ENCODE results near the gene DOCK1. TPM values are rescaled to one million over a fixed set of nuclear protein-coding genes. Genes with fewer than 3 reads are reported as not detected.

Gene DOCK1
- total RNA-seq, 1 donor from 2014 or later: 72.6 TPM

GRCh38 chr10:127351542-127351941 is 446.3 kb downstream of the DOCK1 start:
- Histone ChIP-seq H3K9ac (no peak overlapping the region), H3K4me1 (peaks cover 15% of the 10 kb centered on the region), H3K36me3 (no peaks in the 10 kb centered on the region), H3K4me3 (no peak overlapping the region), H3K9me3 (ENCODE audit: low read depth) (no peaks in the 10 kb centered on the region), H3F3A (ENCODE audit: low read depth) (peaks cover 8% of the 10 kb centered on the region), H4K20me1 (ENCODE audit: low read depth) (no peaks in the 10 kb centered on the region), H3K4me2 (no peak overlapping the region), H3K27ac (no peak overlapping the region), H3K79me2 (ENCODE audit: low read depth) (no peaks in the 10 kb centered on the region), H3K27me3 (no peaks in the 10 kb centered on the region), H2AFZ (replicated peaks) (no peak overlapping the region)
- H3K36me3 Mint-ChIP-seq: no peaks in the 10 kb centered on the region
- H3K4me3 Mint-ChIP-seq: no peak overlapping the region
- H3K9me3 Mint-ChIP-seq: no peaks in the 10 kb centered on the region
- no peaks in the 10 kb centered on the region for H3K27me3 Mint-ChIP-seq (ENCODE audit: insufficient read depth, low read depth)
- H3K4me1 Mint-ChIP-seq: peaks cover 10% of the 10 kb centered on the region
- no peak for TF ChIP-seq EZH2phosphoT487 (IDR thresholded peaks at IDR 0.05)
- TF ChIP-seq, protein P1, sequence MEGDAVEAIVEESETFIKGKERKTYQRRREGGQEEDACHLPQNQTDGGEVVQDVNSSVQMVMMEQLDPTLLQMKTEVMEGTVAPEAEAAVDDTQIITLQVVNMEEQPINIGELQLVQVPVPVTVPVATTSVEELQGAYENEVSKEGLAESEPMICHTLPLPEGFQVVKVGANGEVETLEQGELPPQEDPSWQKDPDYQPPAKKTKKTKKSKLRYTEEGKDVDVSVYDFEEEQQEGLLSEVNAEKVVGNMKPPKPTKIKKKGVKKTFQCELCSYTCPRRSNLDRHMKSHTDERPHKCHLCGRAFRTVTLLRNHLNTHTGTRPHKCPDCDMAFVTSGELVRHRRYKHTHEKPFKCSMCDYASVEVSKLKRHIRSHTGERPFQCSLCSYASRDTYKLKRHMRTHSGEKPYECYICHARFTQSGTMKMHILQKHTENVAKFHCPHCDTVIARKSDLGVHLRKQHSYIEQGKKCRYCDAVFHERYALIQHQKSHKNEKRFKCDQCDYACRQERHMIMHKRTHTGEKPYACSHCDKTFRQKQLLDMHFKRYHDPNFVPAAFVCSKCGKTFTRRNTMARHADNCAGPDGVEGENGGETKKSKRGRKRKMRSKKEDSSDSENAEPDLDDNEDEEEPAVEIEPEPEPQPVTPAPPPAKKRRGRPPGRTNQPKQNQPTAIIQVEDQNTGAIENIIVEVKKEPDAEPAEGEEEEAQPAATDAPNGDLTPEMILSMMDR (IDR thresholded peaks at IDR 0.05): no peak
- TF ChIP-seq EZH2 (IDR thresholded peaks at IDR 0.05): no peak
- no peak for DNase-seq (ENCODE audit: low spot score)
- no peak overlapping the region for H3K27ac Mint-ChIP-seq

- Mint-ChIP-seq H3K27ac (no peak overlapping the region), H3K27me3 (ENCODE audit: insufficient read depth, low read depth) (no peaks in the 10 kb centered on the region), H3K4me1 (peaks cover 10% of the 10 kb centered on the region), H3K9me3 (no peaks in the 10 kb centered on the region), H3K4me3 (no peak overlapping the region), H3K36me3 (no peaks in the 10 kb centered on the region)
- Histone ChIP-seq H3K4me1 (peaks cover 7% of the 10 kb centered on the region), H3K9ac (no peak overlapping the region), H3K4me3 (no peak overlapping the region), H3K4me2 (no peak overlapping the region), H2AFZ (replicated peaks) (no peak overlapping the region), H4K20me1 (ENCODE audit: low read depth) (no peaks in the 10 kb centered on the region), H3K27ac (no peak overlapping the region), H3K36me3 (no peaks in the 10 kb centered on the region), H3K79me2 (ENCODE audit: low read depth) (no peaks in the 10 kb centered on the region), H3F3A (ENCODE audit: low read depth) (no peaks in the 10 kb centered on the region), H3K9me3 (ENCODE audit: low read depth) (no peaks in the 10 kb centered on the region), H3K27me3 (no peaks in the 10 kb centered on the region)
- TF ChIP-seq, protein P1 (IDR thresholded peaks at IDR 0.05): no peak
- TF ChIP-seq EZH2phosphoT487 (IDR thresholded peaks at IDR 0.05): no peak
- TF ChIP-seq EZH2 (IDR thresholded peaks at IDR 0.05): no peak
- DNase-seq (ENCODE audit: low spot score): no peak
Observed at GRCh38 chr10:127353544-127353943, 448.3 kb downstream of the DOCK1 start.

DNA sequence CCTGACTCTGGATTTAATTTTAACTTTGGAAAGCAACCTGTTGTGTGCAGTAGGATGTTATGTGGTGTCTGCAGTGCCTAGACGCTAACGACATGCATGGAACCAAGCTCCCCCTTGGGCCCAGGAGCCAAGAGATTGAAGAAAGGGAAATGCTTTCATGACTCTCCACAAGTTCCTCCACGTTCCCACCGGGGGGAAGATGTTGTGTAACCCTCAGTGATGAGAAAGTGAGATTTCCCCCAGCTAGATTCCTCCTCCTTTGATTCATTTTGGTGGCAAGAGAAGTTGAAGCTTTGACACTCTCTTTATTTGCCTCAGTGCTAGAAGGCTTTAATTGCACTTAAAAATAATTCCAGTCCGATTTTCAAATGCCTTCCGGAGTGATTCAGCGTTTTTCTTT is 449.0 kb downstream of the DOCK1 start:
- H3K79me2 ChIP-seq (ENCODE audit: low read depth): no peaks in the 10 kb centered on the region
- H3K27me3 Mint-ChIP-seq (ENCODE audit: insufficient read depth, low read depth): peaks cover 3% of the 10 kb centered on the region
- no peak for DNase-seq (ENCODE audit: low spot score)
- peaks cover 10% of the 10 kb centered on the region for H3K4me1 Mint-ChIP-seq
- no peak overlapping the region for H3K4me3 ChIP-seq
- no peaks in the 10 kb centered on the region for H3K27me3 ChIP-seq
- H4K20me1 ChIP-seq (ENCODE audit: low read depth): no peaks in the 10 kb centered on the region
- TF ChIP-seq, protein P1 (IDR thresholded peaks at IDR 0.05): no peak
- TF ChIP-seq EZH2 (IDR thresholded peaks at IDR 0.05): no peak
- no peak for TF ChIP-seq EZH2phosphoT487 (IDR thresholded peaks at IDR 0.05)
- H3K9me3 Mint-ChIP-seq: no peaks in the 10 kb centered on the region
- no peak overlapping the region for H3K4me2 ChIP-seq
- no peaks in the 10 kb centered on the region for H3K36me3 ChIP-seq
- no peaks in the 10 kb centered on the region for H3K36me3 Mint-ChIP-seq
- H3K27ac ChIP-seq: no peak overlapping the region
- H3K4me1 ChIP-seq: peaks cover 7% of the 10 kb centered on the region
- H2AFZ ChIP-seq (replicated peaks): no peak overlapping the region
- H3F3A ChIP-seq (ENCODE audit: low read depth): no peaks in the 10 kb centered on the region
- H3K9ac ChIP-seq: no peak overlapping the region
- no peak overlapping the region for H3K27ac Mint-ChIP-seq
- no peaks in the 10 kb centered on the region for H3K9me3 ChIP-seq (ENCODE audit: low read depth)
- no peak overlapping the region for H3K4me3 Mint-ChIP-seq
